Suprapubic skin (tissue), 4 donors: ENCODE measurements around the gene BGN. TPM values are rescaled to one million over a fixed set of nuclear protein-coding genes. Genes with fewer than 3 reads are reported as not detected.

Experiments used
- DNase-seq, 2 donors: peaks; one replicate each; pipeline ENCODE4 v3.0.0-alpha.2; 2019; ENCODE audit warnings: low spot score in 2 of 2
- H3K27ac ChIP-seq: fragments of 200-600 bp; sonication (generic); one replicate; pipeline ENCODE4 v1.5.1; 2019
- H3K27me3 ChIP-seq: fragments of 200-600 bp; sonication (generic); one replicate; pipeline ENCODE4 v1.5.1; 2019
- H3K36me3 ChIP-seq: fragments of 200-600 bp; sonication (generic); one replicate; pipeline ENCODE4 v1.5.1; 2019
- H3K4me1 ChIP-seq: fragments of 200-600 bp; sonication (generic); one replicate; pipeline ENCODE4 v1.5.1; 2019
- H3K4me3 ChIP-seq: fragments of 200-600 bp; sonication (generic); one replicate; pipeline ENCODE4 v1.5.1; 2019; ENCODE audit warnings: mild to moderate bottlenecking
- H3K9me3 ChIP-seq: fragments of 200-600 bp; sonication (generic); one replicate; pipeline ENCODE4 v1.5.1; 2019
- CTCF ChIP-seq, 2 donors: fragments of 200-600 bp in 1 of 2; fragments of 450-650 bp in 1 of 2; sonication (generic) in 1 of 2; IDR thresholded peaks; one replicate each; pipeline ENCODE4 v1.5.1; 2016 to 2019; ENCODE audit warnings: antibody characterized with exemption in 2 of 2, mild to moderate bottlenecking in 1 of 2, moderate library complexity in 1 of 2
- EP300 ChIP-seq: sonication (generic); formaldehyde crosslinking; IDR thresholded peaks from one replicate; pipeline ENCODE4 v1.6.1; 2017; ENCODE audit warnings: antibody characterized with exemption
- POLR2A ChIP-seq, 2 donors: fragments of 450-650 bp; IDR thresholded peaks; one replicate each; pipeline ENCODE4 v1.6.1; 2017; ENCODE audit warnings: antibody characterized with exemption in 2 of 2, mild to moderate bottlenecking in 2 of 2, moderate library complexity in 2 of 2
- POLR2AphosphoS5 ChIP-seq, 3 donors: sonication (generic); formaldehyde crosslinking; IDR thresholded peaks; one replicate each; pipeline ENCODE4 v1.6.1; 2017; ENCODE audit warnings: antibody characterized with exemption in 3 of 3
- WGBS: methylation state at CpG from one replicate; pipeline ENCODE4 v1.1.5; 2018; 5-methylcytosine and 5-hydroxymethylcytosine counted together
- total RNA-seq, 4 donors: library from RNA; depleted of rRNA; stranded (reverse); fragments of >200 nt; gene quantifications; one replicate each; pipeline ENCODE4 v1.1.0, GENCODE V29; 2016

The BGN gene
- total RNA-seq, 4 donors from 2014 or later = 24.9 to 108 (median 67.3) TPM

DNA sequence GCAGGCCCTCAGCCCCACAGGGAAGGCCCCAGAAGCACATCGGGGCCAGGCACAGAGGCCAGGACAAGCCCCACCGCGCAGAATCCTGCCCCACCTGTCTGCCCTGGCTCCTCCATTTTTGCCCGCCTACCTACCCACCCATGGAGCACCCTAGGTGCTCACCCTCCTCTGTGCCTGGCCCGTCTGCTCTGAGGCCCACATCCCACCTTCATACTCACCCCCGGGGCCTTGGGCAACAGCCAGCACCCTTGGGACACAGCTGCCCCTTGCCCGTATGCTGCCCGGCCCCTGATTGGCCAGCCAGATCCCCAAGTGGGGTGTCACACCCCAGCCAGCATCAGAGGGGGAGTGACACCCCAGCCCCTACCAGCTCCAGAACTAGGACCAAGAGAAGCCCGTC, 38.1 kb upstream of the BGN start:
- peaks cover 8% of the 10 kb centered on the region for H3K36me3 ChIP-seq
- no peak for DNase-seq
- 92% methylated on average over 2 of the region's 9 CpGs for WGBS
- H3K27me3 ChIP-seq = no peaks in the 10 kb centered on the region
- H3K4me1 ChIP-seq = peaks cover 4% of the 10 kb centered on the region
- no peak overlapping the region for H3K4me3 ChIP-seq
- no peaks in the 10 kb centered on the region for H3K9me3 ChIP-seq
- no peak for TF ChIP-seq CTCF (IDR thresholded peaks at IDR 0.05)
- TF ChIP-seq POLR2AphosphoS5 (IDR thresholded peaks at IDR 0.05) = no peak
- TF ChIP-seq POLR2A (IDR thresholded peaks at IDR 0.05) = no peak
- TF ChIP-seq EP300 = no peak
- H3K27ac ChIP-seq = no peak overlapping the region

GRCh38 chrX:153457136-153457825, 37.5 kb upstream of the BGN start:
- H3K36me3 ChIP-seq = peaks cover 8% of the 10 kb centered on the region
- no peak for DNase-seq
- peaks cover 4% of the 10 kb centered on the region for H3K4me1 ChIP-seq
- no peaks in the 10 kb centered on the region for H3K9me3 ChIP-seq
- H3K27ac ChIP-seq = no peak overlapping the region
- TF ChIP-seq CTCF (IDR thresholded peaks at IDR 0.05) = no peak
- no peak for TF ChIP-seq EP300
- TF ChIP-seq POLR2AphosphoS5 (IDR thresholded peaks at IDR 0.05) = no peak
- no peak for TF ChIP-seq POLR2A (IDR thresholded peaks at IDR 0.05)
- no peak overlapping the region for H3K4me3 ChIP-seq
- no peaks in the 10 kb centered on the region for H3K27me3 ChIP-seq
- 83% methylated on average over 3 of the region's 18 CpGs for WGBS

DNA sequence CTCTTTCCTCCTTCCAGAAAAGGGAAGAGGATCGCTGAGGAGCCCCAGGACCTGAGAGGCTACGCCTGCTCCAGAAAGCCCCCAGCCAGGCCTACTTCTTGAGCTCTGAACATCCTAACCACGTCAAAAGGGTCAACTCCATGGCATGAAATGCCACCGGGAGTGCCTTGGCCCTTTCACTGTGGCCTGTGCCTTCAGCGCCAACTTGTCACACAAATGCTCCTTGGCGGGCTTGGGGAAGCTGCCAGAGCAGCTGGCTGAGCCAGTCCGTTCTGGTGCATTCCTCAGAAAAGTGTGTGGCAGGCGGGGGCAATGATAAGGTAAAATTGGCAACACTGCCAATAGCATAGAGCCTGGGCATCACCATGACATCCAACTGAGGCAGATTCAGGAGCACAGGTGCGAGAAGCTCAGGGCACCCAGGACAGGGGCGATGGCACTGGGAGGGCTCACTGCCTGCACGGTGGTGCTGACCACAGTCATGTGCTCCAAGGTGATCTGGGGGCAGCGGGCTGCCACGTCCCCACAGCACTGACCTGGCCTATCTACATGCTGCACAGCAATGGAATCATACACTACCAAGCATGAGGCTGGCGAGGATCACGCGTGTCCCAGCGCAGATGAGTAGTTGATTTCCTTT, 36.8 kb upstream of the BGN start:
- 94% methylated on average over 7 of the region's 17 CpGs for WGBS
- TF ChIP-seq CTCF (IDR thresholded peaks at IDR 0.05) = no peak
- TF ChIP-seq POLR2AphosphoS5 (IDR thresholded peaks at IDR 0.05) = no peak
- no peak for TF ChIP-seq POLR2A (IDR thresholded peaks at IDR 0.05)
- TF ChIP-seq EP300 = no peak

GRCh38 chrX:153458476-153458875, 36.3 kb upstream of the BGN start:
- Histone ChIP-seq H3K9me3 (no peaks in the 10 kb centered on the region), H3K4me1 (peaks cover 4% of the 10 kb centered on the region), H3K27me3 (no peaks in the 10 kb centered on the region), H3K36me3 (peaks cover 8% of the 10 kb centered on the region), H3K27ac (no peak overlapping the region), H3K4me3 (no peak overlapping the region)
- WGBS = 87% methylated on average over 4 of the region's 4 CpGs
- DNase-seq = no peak
- TF ChIP-seq CTCF (IDR thresholded peaks at IDR 0.05) (no peak), EP300 (no peak), POLR2A (IDR thresholded peaks at IDR 0.05) (no peak), POLR2AphosphoS5 (IDR thresholded peaks at IDR 0.05) (no peak)

More for the DNA sequence above, 36.8 kb upstream of the BGN start:
- H3K9me3 ChIP-seq = no peaks in the 10 kb centered on the region
- H3K27me3 ChIP-seq = no peaks in the 10 kb centered on the region
- H3K4me3 ChIP-seq = no peak overlapping the region
- DNase-seq = no peak
- no peak overlapping the region for H3K27ac ChIP-seq
- H3K36me3 ChIP-seq = peaks cover 8% of the 10 kb centered on the region
- peaks cover 4% of the 10 kb centered on the region for H3K4me1 ChIP-seq

- Histone ChIP-seq H3K4me1 (peaks cover 4% of the 10 kb centered on the region), H3K9me3 (no peaks in the 10 kb centered on the region), H3K27ac (no peak overlapping the region), H3K27me3 (no peaks in the 10 kb centered on the region), H3K36me3 (peaks cover 4% of the 10 kb centered on the region), H3K4me3 (no peak overlapping the region)
- WGBS = 86% methylated on average over 4 of the region's 4 CpGs
- TF ChIP-seq POLR2AphosphoS5 (IDR thresholded peaks at IDR 0.05) (no peak), EP300 (no peak), POLR2A (IDR thresholded peaks at IDR 0.05) (no peak), CTCF (IDR thresholded peaks at IDR 0.05) (no peak)
- DNase-seq = no peak
Measured at GRCh38 chrX:153459986-153460385, 34.8 kb upstream of the BGN start.
